ENCODE results near the gene CEP78.
"Not testable (repeated sequence)": the region's sequence is repeated elsewhere in the genome, so short reads cannot be mapped to it uniquely, and the experiment has no call there.

The CEP78 gene, protein sequence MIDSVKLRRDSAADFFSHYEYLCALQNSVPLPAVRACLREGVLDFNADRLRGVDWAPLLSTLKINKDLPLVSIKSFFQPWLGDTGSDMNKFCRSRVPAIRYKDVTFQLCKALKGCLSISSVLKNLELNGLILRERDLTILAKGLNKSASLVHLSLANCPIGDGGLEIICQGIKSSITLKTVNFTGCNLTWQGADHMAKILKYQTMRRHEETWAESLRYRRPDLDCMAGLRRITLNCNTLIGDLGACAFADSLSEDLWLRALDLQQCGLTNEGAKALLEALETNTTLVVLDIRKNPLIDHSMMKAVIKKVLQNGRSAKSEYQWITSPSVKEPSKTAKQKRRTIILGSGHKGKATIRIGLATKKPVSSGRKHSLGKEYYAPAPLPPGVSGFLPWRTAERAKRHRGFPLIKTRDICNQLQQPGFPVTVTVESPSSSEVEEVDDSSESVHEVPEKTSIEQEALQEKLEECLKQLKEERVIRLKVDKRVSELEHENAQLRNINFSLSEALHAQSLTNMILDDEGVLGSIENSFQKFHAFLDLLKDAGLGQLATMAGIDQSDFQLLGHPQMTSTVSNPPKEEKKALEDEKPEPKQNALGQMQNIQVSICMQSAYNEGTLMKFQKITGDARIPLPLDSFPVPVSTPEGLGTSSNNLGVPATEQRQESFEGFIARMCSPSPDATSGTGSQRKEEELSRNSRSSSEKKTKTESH

DNA sequence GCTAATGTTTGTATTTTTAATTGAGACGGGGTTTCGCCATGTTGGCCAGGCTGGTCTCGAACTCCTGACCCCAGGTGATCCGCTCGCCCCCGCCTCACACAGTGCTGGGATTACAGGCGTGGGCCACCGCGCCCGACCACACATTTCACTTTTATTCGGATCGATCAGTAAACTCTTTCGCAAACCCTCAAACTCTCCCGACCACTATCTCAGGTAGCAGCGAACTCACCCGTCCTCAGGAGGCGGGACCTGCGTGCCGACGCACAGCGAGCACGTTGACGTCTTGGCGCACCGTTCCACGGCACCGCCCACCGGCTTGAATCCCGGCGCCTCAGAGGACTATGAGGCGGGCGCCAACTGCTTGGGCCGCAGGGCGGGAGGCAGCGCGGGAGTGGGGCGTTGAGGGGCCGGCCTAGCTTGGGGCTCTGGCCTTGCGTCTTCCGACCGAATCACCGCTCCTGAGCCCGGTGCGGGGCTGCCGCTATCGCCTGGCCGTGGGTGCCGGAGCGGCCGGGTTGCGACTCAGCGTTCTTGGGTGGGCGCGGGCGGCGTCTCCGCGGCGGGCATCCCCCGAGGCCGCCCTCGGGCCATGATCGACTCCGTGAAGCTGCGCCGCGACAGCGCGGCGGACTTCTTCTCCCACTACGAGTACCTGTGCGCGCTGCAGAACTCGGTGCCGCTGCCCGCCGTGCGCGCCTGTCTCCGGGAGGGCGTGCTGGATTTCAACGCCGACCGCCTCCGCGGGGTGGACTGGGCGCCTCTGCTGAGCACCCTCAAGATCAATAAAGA is at the start of gene CEP78:
Gene CEP78 (plus strand): TSS at position 314 of the 789 bp plus-strand sequence. CDS start 276 bp downstream, at position 590.
- Histone ChIP-seq H3K4me3 (ENCODE audit: low read depth in 1 of 2, low read length in 2 of 2) (peak within 1 kb of the TSS; percentile 80 to 89), H3K9ac (ENCODE audit: low read length) (peak within 1 kb of the TSS; percentile 44), H3K4me1 (ENCODE audit: insufficient read depth, low read length) (no peaks in the 10 kb centered on the region), H3K36me3 (ENCODE audit: insufficient read depth, low read length) (no peaks in the 10 kb centered on the region), H3K9me3 (ENCODE audit: low read length) (no peaks in the 10 kb centered on the region), H3K27ac (ENCODE audit: low read depth, low read length) (peak within 1 kb of the TSS; percentile 68), H3K27me3 (ENCODE audit: control insufficient read depth in 1 of 2, insufficient read depth in 2 of 2, low read length in 2 of 2) (no peaks in the 10 kb centered on the region)

GRCh38 chr9:78187763-78188484 is 48.0 kb upstream of the CEP78 start:
- no peaks in the 10 kb centered on the region for H3K4me1 ChIP-seq (ENCODE audit: insufficient read depth, low read length)

DNA sequence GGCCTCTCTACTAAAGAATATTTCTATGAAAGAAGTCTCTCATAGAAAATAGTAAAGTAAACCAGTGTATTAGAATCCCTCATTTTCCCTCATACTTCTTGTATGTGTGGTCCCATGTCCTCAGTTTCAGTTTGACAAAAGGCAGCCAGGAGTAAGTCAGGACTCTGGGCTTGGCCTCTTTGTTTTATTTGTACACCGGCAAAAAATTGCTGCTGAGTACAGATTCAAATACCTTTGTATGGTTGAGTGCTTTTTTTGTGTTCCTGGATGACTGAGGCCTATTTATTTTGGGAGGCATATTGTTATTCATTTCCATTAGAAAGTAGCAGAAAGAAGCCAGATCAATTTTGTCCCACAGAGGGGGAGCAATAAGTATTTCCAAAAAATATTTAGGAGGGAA is 47.3 kb upstream of the CEP78 start:
- no peaks in the 10 kb centered on the region for H3K27me3 ChIP-seq (ENCODE audit: control insufficient read depth in 1 of 2, insufficient read depth in 2 of 2, low read length in 2 of 2)
- H3K27ac ChIP-seq (ENCODE audit: low read depth, low read length): no peak overlapping the region
- no peaks in the 10 kb centered on the region for H3K36me3 ChIP-seq (ENCODE audit: insufficient read depth, low read length)
- no peaks in the 10 kb centered on the region for H3K9me3 ChIP-seq (ENCODE audit: low read length)
- H3K4me3 ChIP-seq (ENCODE audit: low read depth in 1 of 2, low read length in 2 of 2): no peak overlapping the region
- no peak overlapping the region for H3K9ac ChIP-seq (ENCODE audit: low read length)
- no peaks in the 10 kb centered on the region for H3K4me1 ChIP-seq (ENCODE audit: insufficient read depth, low read length)

More at GRCh38 chr9:78187763-78188484, 48.0 kb upstream of the CEP78 start:
- H3K27me3 ChIP-seq (ENCODE audit: control insufficient read depth in 1 of 2, insufficient read depth in 2 of 2, low read length in 2 of 2): no peaks in the 10 kb centered on the region
- H3K9me3 ChIP-seq (ENCODE audit: low read length): no peaks in the 10 kb centered on the region
- no peaks in the 10 kb centered on the region for H3K36me3 ChIP-seq (ENCODE audit: insufficient read depth, low read length)
- H3K9ac ChIP-seq (ENCODE audit: low read length): no peak overlapping the region
- no peak overlapping the region for H3K27ac ChIP-seq (ENCODE audit: low read depth, low read length)
- no peak overlapping the region for H3K4me3 ChIP-seq (ENCODE audit: low read depth in 1 of 2, low read length in 2 of 2)

DNA sequence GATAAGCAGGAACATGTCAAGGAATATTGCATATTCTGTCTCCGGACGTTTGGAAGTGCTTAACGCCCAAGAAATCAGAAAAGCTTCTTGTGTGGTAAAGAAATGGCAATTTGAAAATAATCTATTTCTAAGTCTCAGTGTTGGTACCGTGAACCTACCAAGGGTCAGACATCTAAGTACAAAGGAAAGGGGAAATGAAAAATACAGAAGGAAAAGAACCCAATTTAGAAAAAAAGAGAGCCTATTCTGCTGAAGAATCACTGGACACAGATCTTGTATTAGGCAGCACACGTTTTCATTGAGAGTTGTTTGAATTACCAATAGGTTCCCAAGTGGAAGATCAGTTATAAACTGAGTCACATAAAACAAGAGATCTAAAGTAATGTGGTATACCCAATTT is 46.9 kb upstream of the CEP78 start:
- no peaks in the 10 kb centered on the region for H3K36me3 ChIP-seq (ENCODE audit: insufficient read depth, low read length)
- no peak overlapping the region for H3K4me3 ChIP-seq (ENCODE audit: low read depth in 1 of 2, low read length in 2 of 2)
- no peak overlapping the region for H3K9ac ChIP-seq (ENCODE audit: low read length)
- H3K4me1 ChIP-seq (ENCODE audit: insufficient read depth, low read length): no peaks in the 10 kb centered on the region
- no peak overlapping the region for H3K27ac ChIP-seq (ENCODE audit: low read depth, low read length)
- H3K9me3 ChIP-seq (ENCODE audit: low read length): no peaks in the 10 kb centered on the region
- H3K27me3 ChIP-seq (ENCODE audit: control insufficient read depth in 1 of 2, insufficient read depth in 2 of 2, low read length in 2 of 2): no peaks in the 10 kb centered on the region

- no peak overlapping the region for H3K4me3 ChIP-seq (ENCODE audit: low read depth in 1 of 2, low read length in 2 of 2)
- no peak overlapping the region for H3K9ac ChIP-seq (ENCODE audit: low read length)
- no peak overlapping the region for H3K27ac ChIP-seq (ENCODE audit: low read depth, low read length)
- no peaks in the 10 kb centered on the region for H3K27me3 ChIP-seq (ENCODE audit: control insufficient read depth in 1 of 2, insufficient read depth in 2 of 2, low read length in 2 of 2)
- no peaks in the 10 kb centered on the region for H3K9me3 ChIP-seq (ENCODE audit: low read length)
- H3K36me3 ChIP-seq (ENCODE audit: insufficient read depth, low read length): no peaks in the 10 kb centered on the region
- no peaks in the 10 kb centered on the region for H3K4me1 ChIP-seq (ENCODE audit: insufficient read depth, low read length)
These were observed 46.4 kb upstream of the CEP78 start for GRCh38 chr9:78189461-78189860.

DNA sequence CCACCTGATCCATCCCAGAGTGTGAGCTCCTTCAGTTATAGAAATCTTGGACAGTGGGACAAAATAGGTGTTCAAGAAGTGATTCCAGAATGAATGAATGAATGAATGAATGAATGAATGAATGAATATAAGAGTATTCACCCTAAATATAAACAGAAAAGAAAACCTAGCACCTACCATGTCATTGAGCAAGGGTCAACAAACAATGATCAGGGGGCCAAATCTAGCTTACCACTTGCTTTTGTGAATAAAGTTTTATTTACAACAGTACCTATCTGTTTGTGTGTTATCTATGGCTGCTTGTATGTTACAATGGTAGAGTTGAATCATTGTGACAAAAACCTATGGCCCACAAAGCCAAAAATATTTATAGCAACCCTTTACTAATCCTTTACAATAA is 43.9 kb upstream of the CEP78 start:
- Histone ChIP-seq H3K9me3 (ENCODE audit: low read length) (no peaks in the 10 kb centered on the region), H3K27ac (ENCODE audit: low read depth, low read length) (no peak overlapping the region), H3K36me3 (ENCODE audit: insufficient read depth, low read length) (no peaks in the 10 kb centered on the region), H3K27me3 (ENCODE audit: control insufficient read depth in 1 of 2, insufficient read depth in 2 of 2, low read length in 2 of 2) (no peaks in the 10 kb centered on the region), H3K9ac (ENCODE audit: low read length) (no peak overlapping the region), H3K4me1 (ENCODE audit: insufficient read depth, low read length) (no peaks in the 10 kb centered on the region), H3K4me3 (ENCODE audit: low read depth in 1 of 2, low read length in 2 of 2) (no peak overlapping the region)

DNA sequence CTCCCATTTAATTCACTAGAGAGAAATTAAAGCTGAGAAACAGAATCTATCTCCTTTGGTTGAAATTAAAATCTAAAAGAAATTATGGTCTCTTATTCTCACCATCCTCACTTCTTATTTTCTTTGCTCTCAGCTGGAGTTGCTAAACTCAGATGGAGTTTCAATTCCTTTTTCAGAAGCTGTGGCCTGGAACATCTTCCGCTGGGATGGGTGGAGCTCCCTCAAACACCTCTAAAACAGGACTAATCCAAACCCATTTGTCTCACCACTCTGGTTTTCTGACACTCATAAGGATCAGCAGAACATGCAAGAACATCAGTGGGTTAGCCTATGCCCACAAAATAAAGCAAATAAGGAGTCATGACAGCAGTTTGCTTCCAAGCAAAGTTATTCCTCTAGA is 39.6 kb upstream of the CEP78 start:
- Histone ChIP-seq H3K9ac (ENCODE audit: low read length) (no peak overlapping the region), H3K27ac (ENCODE audit: low read depth, low read length) (no peak overlapping the region), H3K4me3 (ENCODE audit: low read depth in 1 of 2, low read length in 2 of 2) (no peak overlapping the region), H3K9me3 (ENCODE audit: low read length) (no peaks in the 10 kb centered on the region), H3K36me3 (ENCODE audit: insufficient read depth, low read length) (no peaks in the 10 kb centered on the region), H3K4me1 (ENCODE audit: insufficient read depth, low read length) (no peaks in the 10 kb centered on the region), H3K27me3 (ENCODE audit: control insufficient read depth in 1 of 2, insufficient read depth in 2 of 2, low read length in 2 of 2) (no peaks in the 10 kb centered on the region)

DNA sequence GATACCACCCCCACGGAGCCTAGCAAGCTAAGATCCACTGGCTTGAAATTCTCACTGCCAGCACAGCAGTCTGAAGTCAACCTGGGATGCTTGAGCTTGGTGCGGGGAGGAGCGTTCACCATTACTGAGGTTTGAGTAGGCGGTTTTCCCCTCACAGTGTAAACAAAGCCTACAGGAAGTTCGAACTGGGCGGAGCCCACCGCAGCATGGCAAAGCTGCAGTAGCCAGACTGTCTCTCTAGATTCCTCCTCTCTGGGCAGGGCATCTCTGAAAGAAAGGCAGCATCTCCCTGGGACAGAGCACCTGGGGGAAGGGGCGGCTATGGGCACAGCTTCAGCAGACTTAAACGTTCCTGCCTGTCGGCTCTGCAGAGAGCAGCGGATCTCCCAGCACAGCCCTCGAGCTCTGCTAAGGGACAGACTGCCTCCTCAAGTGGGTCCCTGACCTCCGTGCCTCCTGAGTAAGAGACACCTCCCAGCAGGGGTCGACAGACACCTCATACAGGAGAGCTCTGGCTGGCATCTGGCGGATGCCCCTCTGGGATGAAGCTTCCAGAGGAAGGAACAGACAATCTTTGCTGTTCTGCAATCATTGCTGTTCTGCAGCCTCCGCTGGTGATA is 34.6 kb upstream of the CEP78 start:
- H3K4me1 ChIP-seq (ENCODE audit: insufficient read depth, low read length); H3K9ac ChIP-seq (ENCODE audit: low read length); H3K27ac ChIP-seq (ENCODE audit: low read depth, low read length); H3K9me3 ChIP-seq (ENCODE audit: low read length); H3K27me3 ChIP-seq (ENCODE audit: control insufficient read depth in 1 of 2, insufficient read depth in 2 of 2, low read length in 2 of 2); H3K36me3 ChIP-seq (ENCODE audit: insufficient read depth, low read length); H3K4me3 ChIP-seq (ENCODE audit: low read depth in 1 of 2, low read length in 2 of 2): not testable (repeated sequence)

DNA sequence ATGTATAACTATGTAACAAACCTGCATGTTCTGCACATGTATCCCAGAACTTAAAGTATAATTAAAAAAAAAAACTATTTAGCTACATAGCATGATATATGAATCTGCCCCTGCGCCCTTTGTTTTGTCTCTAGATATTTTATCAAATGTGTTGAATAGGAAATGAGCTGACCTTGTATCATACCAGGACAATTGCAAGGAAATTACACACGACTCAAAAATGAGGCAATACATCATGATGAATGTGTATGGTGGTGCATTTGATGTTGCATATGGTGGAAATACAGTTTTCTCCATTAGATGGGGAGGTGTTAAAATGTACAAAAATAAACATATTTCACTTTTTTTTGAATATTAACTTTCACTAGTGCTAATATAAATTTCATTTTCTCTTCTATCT is 28.6 kb upstream of the CEP78 start:
- no peaks in the 10 kb centered on the region for H3K27me3 ChIP-seq (ENCODE audit: control insufficient read depth in 1 of 2, insufficient read depth in 2 of 2, low read length in 2 of 2)
- H3K4me3 ChIP-seq (ENCODE audit: low read depth in 1 of 2, low read length in 2 of 2): no peak overlapping the region
- H3K36me3 ChIP-seq (ENCODE audit: insufficient read depth, low read length): no peaks in the 10 kb centered on the region
- H3K9ac ChIP-seq (ENCODE audit: low read length): no peak overlapping the region
- no peaks in the 10 kb centered on the region for H3K9me3 ChIP-seq (ENCODE audit: low read length)
- H3K27ac ChIP-seq (ENCODE audit: low read depth, low read length): no peak overlapping the region
- H3K4me1 ChIP-seq (ENCODE audit: insufficient read depth, low read length): no peaks in the 10 kb centered on the region

- no peaks in the 10 kb centered on the region for H3K27me3 ChIP-seq (ENCODE audit: control insufficient read depth in 1 of 2, insufficient read depth in 2 of 2, low read length in 2 of 2)
- H3K27ac ChIP-seq (ENCODE audit: low read depth, low read length): no peak overlapping the region
- no peaks in the 10 kb centered on the region for H3K4me1 ChIP-seq (ENCODE audit: insufficient read depth, low read length)
- H3K9ac ChIP-seq (ENCODE audit: low read length): no peak overlapping the region
- H3K9me3 ChIP-seq (ENCODE audit: low read length): no peaks in the 10 kb centered on the region
- no peak overlapping the region for H3K4me3 ChIP-seq (ENCODE audit: low read depth in 1 of 2, low read length in 2 of 2)
- no peaks in the 10 kb centered on the region for H3K36me3 ChIP-seq (ENCODE audit: insufficient read depth, low read length)
These were observed 28.0 kb upstream of the CEP78 start for GRCh38 chr9:78207901-78208300.

All from muscle layer of colon (tissue), 2 donors.